ENCODE measurements around the gene IL36B. TPM values are rescaled to one million over a fixed set of nuclear protein-coding genes. Genes with fewer than 3 reads are reported as not detected.
"Not testable (repeated sequence)": the region's sequence is repeated elsewhere in the genome, so short reads cannot be mapped to it uniquely, and the experiment has no call there.

Gene IL36B
- total RNA-seq, 2 experiments from 2014 or later, result not detected

DNA sequence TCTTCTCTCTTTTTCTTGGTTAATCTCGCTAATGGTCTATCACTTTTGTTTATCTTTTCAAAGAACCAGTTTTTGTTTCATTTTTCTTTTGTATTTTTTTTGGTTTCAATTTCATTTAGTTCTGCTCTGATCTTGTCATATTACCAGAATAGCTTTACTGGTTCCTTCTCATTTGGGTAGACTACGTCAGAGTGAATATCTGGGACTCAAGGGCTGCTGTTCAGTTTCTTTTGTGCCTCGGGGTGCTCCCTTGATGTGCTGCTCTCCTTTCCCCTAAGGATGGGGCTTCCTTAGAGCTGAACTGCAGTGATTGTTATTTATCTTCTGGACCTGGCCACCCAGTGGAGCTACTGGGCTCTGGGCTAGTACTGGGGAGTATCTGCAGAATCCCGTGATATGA, 45.4 kb upstream of the IL36B start:
- ATAC-seq (ENCODE audit: poor library complexity), result peak; percentile 32
- intact Hi-C loops (cut with DNase I, micrococcal nuclease), result no loop called here
- H3K27me3 Mint-ChIP-seq, result no peaks in the 10 kb centered on the region
- Histone ChIP-seq H3K36me3 (ENCODE audit: insufficient read depth, low read length) (no peaks in the 10 kb centered on the region), H3K27ac (ENCODE audit: low read depth in 1 of 2, low read length in 2 of 2) (no peak overlapping the region), H3K4me1 (ENCODE audit: insufficient read depth, low read length) (peaks cover 8% of the 10 kb centered on the region), H3K9me3 (ENCODE audit: control insufficient read depth in 1 of 2, insufficient read depth in 1 of 2, low read length in 2 of 2) (peaks cover 0 to 4% of the 10 kb centered on the region in 2 experiments), H3K4me3 (ENCODE audit: low read length) (peak overlapping the region; percentile 19), H3K27me3 (ENCODE audit: control insufficient read depth in 1 of 2, insufficient read depth in 2 of 2, low read length in 2 of 2) (no peaks in the 10 kb centered on the region)
- H3K4me3 Mint-ChIP-seq, result peak overlapping the region; percentile 36
- peak in 2 of 14 experiments; percentile 30 to 57 for DNase-seq
- peaks cover 7% of the 10 kb centered on the region for H3K9me3 Mint-ChIP-seq
- H3K27ac Mint-ChIP-seq, result no peak overlapping the region
- H3K36me3 Mint-ChIP-seq (ENCODE audit: low read depth), result no peaks in the 10 kb centered on the region
- ChIA-PET POLR2A (interaction anchor here (1.0 to 1.5 kb wide), 2 partner anchors 76 to 113 kb away, joined by 3 read pairs; no protein-coding TSS in a partner anchor), CTCF (interaction anchor here (1.3 kb wide), 1 partner anchor 18 kb away, joined by 5 read pairs; no protein-coding TSS in a partner anchor)
- TF ChIP-seq CTCF (IDR thresholded peaks at IDR 0.05), result no peak
- peaks cover 10% of the 10 kb centered on the region for H3K4me1 Mint-ChIP-seq (ENCODE audit: low read depth)

DNA sequence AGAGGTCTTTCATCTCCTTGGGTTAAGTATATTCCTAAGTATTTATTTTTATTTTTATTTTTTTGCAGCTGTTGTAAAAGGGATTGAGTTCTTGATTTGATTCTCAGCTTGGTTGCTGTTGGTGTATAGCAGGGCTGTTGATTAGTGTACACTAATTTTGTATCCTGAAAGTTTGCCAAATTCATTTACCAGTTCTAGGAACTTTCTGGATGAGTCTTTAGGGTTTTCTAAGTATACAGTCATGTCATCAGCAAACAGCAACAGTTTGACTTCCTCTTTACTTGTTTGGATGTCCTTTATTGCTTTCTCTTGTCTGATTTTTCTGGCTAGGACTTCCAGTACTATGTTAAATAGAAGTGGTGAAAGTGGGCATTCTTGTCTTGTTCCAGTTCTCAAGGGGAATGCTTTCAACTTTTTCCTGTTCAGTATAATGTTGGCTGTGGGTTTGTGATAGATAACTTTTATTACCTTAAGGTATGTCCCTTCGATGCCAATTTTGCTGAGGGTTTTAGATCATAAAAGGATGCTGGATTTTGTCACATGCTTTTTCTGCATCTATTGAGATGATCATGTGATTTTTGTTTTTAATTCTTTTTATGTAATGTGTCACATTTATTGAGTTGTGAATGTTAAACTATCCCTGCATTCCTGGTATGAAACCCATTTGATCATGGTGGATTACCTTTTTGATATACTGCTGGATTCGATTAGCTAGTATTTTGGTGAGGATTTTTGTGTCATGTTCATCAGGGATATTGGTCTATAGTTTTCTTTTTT, 44.4 kb upstream of the IL36B start:
- H3K27me3 Mint-ChIP-seq; H3K9me3 Mint-ChIP-seq; H3K9me3 ChIP-seq (ENCODE audit: control insufficient read depth in 1 of 2, insufficient read depth in 1 of 2, low read length in 2 of 2); H3K36me3 ChIP-seq (ENCODE audit: insufficient read depth, low read length); H3K4me1 ChIP-seq (ENCODE audit: insufficient read depth, low read length); H3K36me3 Mint-ChIP-seq (ENCODE audit: low read depth); H3K4me3 Mint-ChIP-seq; H3K27ac ChIP-seq (ENCODE audit: low read depth in 1 of 2, low read length in 2 of 2); ATAC-seq (ENCODE audit: poor library complexity); intact Hi-C loops (cut with DNase I, micrococcal nuclease); H3K27ac Mint-ChIP-seq; H3K27me3 ChIP-seq (ENCODE audit: control insufficient read depth in 1 of 2, insufficient read depth in 2 of 2, low read length in 2 of 2); H3K4me1 Mint-ChIP-seq (ENCODE audit: low read depth); H3K4me3 ChIP-seq (ENCODE audit: low read length); DNase-seq: not testable (repeated sequence)
- CTCF ChIA-PET, result interaction anchor here (1.3 kb wide), 1 partner anchor 17 kb away, joined by 5 read pairs; no protein-coding TSS in a partner anchor
- POLR2A ChIA-PET, result interaction anchor here (1.0 to 1.5 kb wide), 2 partner anchors 77 to 112 kb away, joined by 3 read pairs; no protein-coding TSS in a partner anchor

DNA sequence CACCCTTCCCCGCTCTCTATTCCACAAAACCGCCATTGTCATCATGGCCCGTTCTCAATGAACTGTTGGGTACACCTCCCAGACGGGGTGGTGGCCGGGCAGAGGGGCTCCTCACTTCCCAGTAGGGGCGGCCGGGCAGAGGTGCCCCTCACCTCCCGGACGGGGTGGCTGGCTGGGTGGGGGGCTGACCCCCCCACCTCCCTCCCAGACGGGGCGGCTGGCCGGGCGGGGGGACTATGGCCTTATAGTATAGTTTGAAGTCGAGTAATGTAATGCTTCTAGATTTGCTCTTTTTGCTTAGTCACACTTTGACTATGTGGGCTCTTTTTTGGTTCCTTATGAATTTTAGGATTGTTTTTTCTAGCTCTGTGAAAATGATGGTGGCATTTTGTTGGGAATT, 43.6 kb upstream of the IL36B start:
- H3K4me3 Mint-ChIP-seq; DNase-seq; POLR2A ChIA-PET; H3K4me1 Mint-ChIP-seq (ENCODE audit: low read depth); H3K36me3 ChIP-seq (ENCODE audit: insufficient read depth, low read length); H3K4me1 ChIP-seq (ENCODE audit: insufficient read depth, low read length); H3K9me3 Mint-ChIP-seq; ATAC-seq (ENCODE audit: poor library complexity); H3K27me3 Mint-ChIP-seq; intact Hi-C loops (cut with DNase I, micrococcal nuclease); H3K27ac ChIP-seq (ENCODE audit: low read depth in 1 of 2, low read length in 2 of 2); CTCF ChIA-PET; H3K36me3 Mint-ChIP-seq (ENCODE audit: low read depth); H3K27ac Mint-ChIP-seq; H3K9me3 ChIP-seq (ENCODE audit: control insufficient read depth in 1 of 2, insufficient read depth in 1 of 2, low read length in 2 of 2); H3K4me3 ChIP-seq (ENCODE audit: low read length); H3K27me3 ChIP-seq (ENCODE audit: control insufficient read depth in 1 of 2, insufficient read depth in 2 of 2, low read length in 2 of 2): not testable (repeated sequence)

- Mint-ChIP-seq H3K4me3 (no peak overlapping the region), H3K4me1 (ENCODE audit: low read depth) (peaks cover 10% of the 10 kb centered on the region), H3K27ac (no peak overlapping the region), H3K9me3 (peaks cover 7% of the 10 kb centered on the region), H3K27me3 (no peaks in the 10 kb centered on the region), H3K36me3 (ENCODE audit: low read depth) (no peaks in the 10 kb centered on the region)
- ATAC-seq (ENCODE audit: poor library complexity), result no peak
- ChIA-PET POLR2A (no interaction called here), CTCF (no interaction called here)
- Histone ChIP-seq H3K27me3 (ENCODE audit: control insufficient read depth in 1 of 2, insufficient read depth in 2 of 2, low read length in 2 of 2) (no peaks in the 10 kb centered on the region), H3K27ac (ENCODE audit: low read depth in 1 of 2, low read length in 2 of 2) (no peak overlapping the region), H3K36me3 (ENCODE audit: insufficient read depth, low read length) (no peaks in the 10 kb centered on the region), H3K4me1 (ENCODE audit: insufficient read depth, low read length) (peaks cover 6% of the 10 kb centered on the region), H3K4me3 (ENCODE audit: low read length) (no peak overlapping the region), H3K9me3 (ENCODE audit: control insufficient read depth in 1 of 2, insufficient read depth in 1 of 2, low read length in 2 of 2) (peaks cover 0 to 4% of the 10 kb centered on the region in 2 experiments)
- no peak for DNase-seq
- TF ChIP-seq CTCF (IDR thresholded peaks at IDR 0.05), result no peak
- intact Hi-C loops (cut with DNase I, micrococcal nuclease), result no loop called here
Observed at GRCh38 chr2:113093613-113093977, 40.9 kb upstream of the IL36B start.

Measured in CD4-positive, alpha-beta T cell (primary cell).